Stimulated activated effector memory CD8-positive, alpha-beta T cell treated with anti-CD3 and anti-CD28 coated beads, Interleukin-12 subunit alpha, Interleukin-12 subunit beta, amount 100 ng/mL, for 72 hours (primary cell): ENCODE results near the gene AJM1.
"Not testable (repeated sequence)": the region's sequence is repeated elsewhere in the genome, so short reads cannot be mapped to it uniquely, and the experiment has no call there.

ENCODE experiments used
- ATAC-seq: fragments of 150-1000 bp; cut with Tn5 transposase; 2 replicates; pipeline ENCODE4 v1.10.0; 2021
- DNase-seq, 2 donors: peaks; one replicate each; pipeline ENCODE4 v3.0.0; 2021 to 2022; ENCODE audit warnings: low spot score in 2 of 2
- H3K27ac Mint-ChIP-seq: one replicate; pipeline ENCODE4 v1.8.0; 2022; ENCODE audit warnings: mild to moderate bottlenecking, mixed read lengths
- H3K36me3 Mint-ChIP-seq: one replicate; pipeline ENCODE4 v1.8.0; 2022; ENCODE audit warnings: mild to moderate bottlenecking, mixed read lengths
- H3K4me1 Mint-ChIP-seq: one replicate; pipeline ENCODE4 v1.8.0; 2022; ENCODE audit warnings: mixed read lengths
- H3K4me3 Mint-ChIP-seq: one replicate; pipeline ENCODE4 v1.8.0; 2022; ENCODE audit warnings: mild to moderate bottlenecking, mixed read lengths
- H3K9me3 Mint-ChIP-seq: one replicate; pipeline ENCODE4 v1.8.0; 2022; ENCODE audit warnings: mixed read lengths

Gene AJM1

GRCh38 chr9:136860529-136860928 lies 18.3 kb downstream of the AJM1 start:
- no peak for DNase-seq
- Mint-ChIP-seq H3K27ac (peak overlapping the region; percentile 71), H3K4me3 (no peak overlapping the region), H3K9me3 (no peaks in the 10 kb centered on the region), H3K4me1 (peaks cover 16% of the 10 kb centered on the region), H3K36me3 (peaks cover 45% of the 10 kb centered on the region)
- ATAC-seq, result no peak

GRCh38 chr9:136860933-136861873 lies 18.9 kb downstream of the AJM1 start:
- no peak for DNase-seq
- no peak for ATAC-seq
- no peaks in the 10 kb centered on the region for H3K9me3 Mint-ChIP-seq
- peaks cover 16% of the 10 kb centered on the region for H3K4me1 Mint-ChIP-seq
- peak overlapping the region; percentile 71 for H3K27ac Mint-ChIP-seq
- H3K36me3 Mint-ChIP-seq, result peaks cover 45% of the 10 kb centered on the region
- no peak overlapping the region for H3K4me3 Mint-ChIP-seq

GRCh38 chr9:136861874-136862457 lies 19.7 kb downstream of the AJM1 start:
- no peak overlapping the region for H3K27ac Mint-ChIP-seq
- H3K4me1 Mint-ChIP-seq, result peaks cover 16% of the 10 kb centered on the region
- H3K36me3 Mint-ChIP-seq, result peaks cover 45% of the 10 kb centered on the region
- H3K4me3 Mint-ChIP-seq, result no peak overlapping the region
- H3K9me3 Mint-ChIP-seq, result no peaks in the 10 kb centered on the region
- ATAC-seq (no peak), DNase-seq (no peak)

GRCh38 chr9:136862849-136863622 lies 20.8 kb downstream of the AJM1 start:
- no peak for DNase-seq

GRCh38 chr9:136863623-136864273 lies 21.5 kb downstream of the AJM1 start:
- Mint-ChIP-seq H3K27ac (no peak overlapping the region), H3K36me3 (peaks cover 45% of the 10 kb centered on the region), H3K4me1 (peaks cover 16% of the 10 kb centered on the region), H3K9me3 (no peaks in the 10 kb centered on the region), H3K4me3 (no peak overlapping the region)
- DNase-seq (no peak), ATAC-seq (no peak)

More at GRCh38 chr9:136862849-136863622, 20.8 kb downstream of the AJM1 start:
- peaks cover 16% of the 10 kb centered on the region for H3K4me1 Mint-ChIP-seq
- peaks cover 45% of the 10 kb centered on the region for H3K36me3 Mint-ChIP-seq
- no peak overlapping the region for H3K27ac Mint-ChIP-seq
- H3K9me3 Mint-ChIP-seq, result no peaks in the 10 kb centered on the region
- no peak for ATAC-seq
- no peak overlapping the region for H3K4me3 Mint-ChIP-seq

- H3K9me3 Mint-ChIP-seq, result no peaks in the 10 kb centered on the region
- no peak for ATAC-seq
- peak overlapping the region; percentile 78 for H3K4me3 Mint-ChIP-seq
- peaks cover 16% of the 10 kb centered on the region for H3K4me1 Mint-ChIP-seq
- H3K36me3 Mint-ChIP-seq, result peaks cover 45% of the 10 kb centered on the region
- peak overlapping the region; percentile 94 for H3K27ac Mint-ChIP-seq
- no peak for DNase-seq
Measured at GRCh38 chr9:136865041-136865767, 22.9 kb downstream of the AJM1 start.

- Mint-ChIP-seq H3K36me3 (peaks cover 45% of the 10 kb centered on the region), H3K9me3 (no peaks in the 10 kb centered on the region), H3K4me1 (peaks cover 16% of the 10 kb centered on the region), H3K4me3 (peak overlapping the region; percentile 78), H3K27ac (peak overlapping the region; percentile 94)
- DNase-seq (no peak), ATAC-seq (peak; percentile 22)
Measured at GRCh38 chr9:136865768-136866103, 23.5 kb downstream of the AJM1 start.

- Mint-ChIP-seq H3K36me3 (peaks cover 36% of the 10 kb centered on the region), H3K4me1 (peaks cover 16% of the 10 kb centered on the region), H3K4me3 (peak overlapping the region; percentile 78)
- H3K27ac Mint-ChIP-seq, DNase-seq, H3K9me3 Mint-ChIP-seq, ATAC-seq: not testable (repeated sequence)
Measured at GRCh38 chr9:136866898-136867421, 24.7 kb downstream of the AJM1 start.

GRCh38 chr9:136867480-136867879 lies 25.2 kb downstream of the AJM1 start:
- Mint-ChIP-seq H3K9me3 (no peaks in the 10 kb centered on the region), H3K36me3 (peaks cover 30% of the 10 kb centered on the region), H3K27ac (no peak overlapping the region), H3K4me1 (peaks cover 16% of the 10 kb centered on the region), H3K4me3 (peak overlapping the region; percentile 78)
- ATAC-seq, result no peak
- DNase-seq, result no peak

- Mint-ChIP-seq H3K9me3 (peaks cover 2% of the 10 kb centered on the region), H3K36me3 (peaks cover 26% of the 10 kb centered on the region), H3K4me3 (peak overlapping the region; percentile 78), H3K27ac (no peak overlapping the region), H3K4me1 (peaks cover 16% of the 10 kb centered on the region)
- no peak for ATAC-seq
- no peak for DNase-seq
Measured at GRCh38 chr9:136867917-136868316, 25.6 kb downstream of the AJM1 start.

- ATAC-seq (no peak), DNase-seq (no peak)
- Mint-ChIP-seq H3K27ac (no peak overlapping the region), H3K36me3 (peaks cover 19% of the 10 kb centered on the region), H3K4me3 (peak overlapping the region; percentile 78), H3K4me1 (peaks cover 11% of the 10 kb centered on the region), H3K9me3 (peaks cover 2% of the 10 kb centered on the region)
Measured at GRCh38 chr9:136868644-136869043, 26.4 kb downstream of the AJM1 start.

- H3K27ac Mint-ChIP-seq, result peak overlapping the region; percentile 10
- DNase-seq, H3K4me3 Mint-ChIP-seq, H3K9me3 Mint-ChIP-seq, H3K36me3 Mint-ChIP-seq, ATAC-seq, H3K4me1 Mint-ChIP-seq: not testable (repeated sequence)
Measured at GRCh38 chr9:136869611-136870010, 27.3 kb downstream of the AJM1 start.

GRCh38 chr9:136875155-136875554 lies 32.9 kb downstream of the AJM1 start:
- DNase-seq (no peak), ATAC-seq (no peak)
- peaks cover 2% of the 10 kb centered on the region for H3K4me1 Mint-ChIP-seq
- no peak overlapping the region for H3K27ac Mint-ChIP-seq
- peaks cover 2% of the 10 kb centered on the region for H3K9me3 Mint-ChIP-seq
- H3K36me3 Mint-ChIP-seq, result no peaks in the 10 kb centered on the region
- no peak overlapping the region for H3K4me3 Mint-ChIP-seq

GRCh38 chr9:136876476-136876875 lies 34.2 kb downstream of the AJM1 start:
- ATAC-seq (no peak), DNase-seq (no peak)
- no peak overlapping the region for H3K4me3 Mint-ChIP-seq
- peaks cover 2% of the 10 kb centered on the region for H3K9me3 Mint-ChIP-seq
- H3K36me3 Mint-ChIP-seq, result no peaks in the 10 kb centered on the region
- H3K4me1 Mint-ChIP-seq, result peaks cover 11% of the 10 kb centered on the region
- H3K27ac Mint-ChIP-seq, result peak overlapping the region; percentile 2
